Measurements from ENCODE around the gene SOX13. TPM values are rescaled to one million over a fixed set of nuclear protein-coding genes. Genes with fewer than 3 reads are reported as not detected.

The SOX13 gene
- total and polyA plus RNA-seq, 9 donors, result 12.0 to 43.0 (median 21.8) TPM

DNA sequence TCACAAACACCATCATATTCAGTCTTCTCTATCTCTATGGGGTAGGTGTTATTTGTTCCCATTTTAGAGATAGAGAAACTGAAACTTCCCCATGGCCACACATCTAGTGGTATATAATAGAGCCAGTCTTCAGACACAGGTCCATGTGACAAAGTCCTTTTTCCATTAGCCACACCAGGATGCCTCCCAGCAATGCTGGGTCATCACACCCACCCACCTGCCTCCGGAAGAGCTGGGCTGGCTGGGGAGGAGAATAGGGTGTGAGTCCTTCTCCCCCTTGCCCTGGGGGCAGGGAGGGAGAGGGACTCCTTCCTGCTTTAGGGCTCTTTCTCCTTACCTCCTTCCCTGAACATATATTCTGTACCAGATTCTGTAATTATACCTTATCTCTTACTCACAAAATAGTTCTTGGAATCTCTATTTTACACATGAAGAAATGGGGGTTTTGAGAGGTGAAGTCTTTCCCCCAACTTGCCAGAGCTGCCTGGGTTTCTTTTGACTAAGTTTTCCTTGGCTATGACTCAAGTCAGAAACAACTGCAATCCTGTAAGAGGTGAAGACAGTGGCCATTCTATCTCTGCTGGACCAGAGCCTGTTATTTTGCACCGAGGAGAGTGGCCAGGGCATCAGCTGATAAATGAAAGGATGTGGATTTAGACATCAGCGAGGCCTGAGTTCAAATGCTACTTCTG, 30.0 kb downstream of the SOX13 start:
- no peak overlapping the region for H3K27ac ChIP-seq

GRCh38 chr1:204103431-204103741, 30.5 kb downstream of the SOX13 start:
- WGBS, 3 donors, result 41 to 54% (median 45%) methylated on average over 2 of the region's 2 CpGs
- Histone ChIP-seq H3K27ac (no peak overlapping the region), H3K4me3 (no peak overlapping the region), H3K27me3 (no peaks in the 10 kb centered on the region), H3K4me1 (ENCODE audit: insufficient read depth) (peaks cover 7% of the 10 kb centered on the region), H3K9me3 (no peaks in the 10 kb centered on the region), H3K36me3 (no peaks in the 10 kb centered on the region)
- DNase-seq, result no peak
- intact Hi-C loops (cut with DNase I), result no loop called here
- TF ChIP-seq POLR2A (IDR thresholded peaks at IDR 0.05) (no peak), CTCF (IDR thresholded peaks at IDR 0.05) (no peak), EP300 (IDR thresholded peaks at IDR 0.05) (no peak)

More for the DNA sequence above, 30.0 kb downstream of the SOX13 start:
- H3K4me1 ChIP-seq (ENCODE audit: insufficient read depth), result peaks cover 5% of the 10 kb centered on the region
- H3K4me3 ChIP-seq, result no peak overlapping the region
- no peaks in the 10 kb centered on the region for H3K9me3 ChIP-seq
- no peak for TF ChIP-seq POLR2A (IDR thresholded peaks at IDR 0.05)
- H3K36me3 ChIP-seq, result no peaks in the 10 kb centered on the region
- DNase-seq, result no peak
- 26 to 36% (median 35%) methylated on average over 3 of the region's 3 CpGs for WGBS, 3 donors
- intact Hi-C loops (cut with DNase I), result no loop called here
- no peaks in the 10 kb centered on the region for H3K27me3 ChIP-seq

- TF ChIP-seq POLR2A (IDR thresholded peaks at IDR 0.05), result no peak
- TF ChIP-seq EP300 (IDR thresholded peaks at IDR 0.05), result no peak
- TF ChIP-seq CTCF (IDR thresholded peaks at IDR 0.05), result no peak
- Histone ChIP-seq H3K4me3 (no peak overlapping the region), H3K4me1 (ENCODE audit: insufficient read depth) (peaks cover 9% of the 10 kb centered on the region), H3K27me3 (no peaks in the 10 kb centered on the region), H3K9me3 (no peaks in the 10 kb centered on the region), H3K36me3 (no peaks in the 10 kb centered on the region), H3K27ac (no peak overlapping the region)
- intact Hi-C loops (cut with DNase I), result no loop called here
- no peak for DNase-seq
- 72 to 81% (median 74%) methylated on average over 14 of the region's 14 CpGs for WGBS, 3 donors
These were observed 31.6 kb downstream of the SOX13 start for GRCh38 chr1:204104331-204105130.

DNA sequence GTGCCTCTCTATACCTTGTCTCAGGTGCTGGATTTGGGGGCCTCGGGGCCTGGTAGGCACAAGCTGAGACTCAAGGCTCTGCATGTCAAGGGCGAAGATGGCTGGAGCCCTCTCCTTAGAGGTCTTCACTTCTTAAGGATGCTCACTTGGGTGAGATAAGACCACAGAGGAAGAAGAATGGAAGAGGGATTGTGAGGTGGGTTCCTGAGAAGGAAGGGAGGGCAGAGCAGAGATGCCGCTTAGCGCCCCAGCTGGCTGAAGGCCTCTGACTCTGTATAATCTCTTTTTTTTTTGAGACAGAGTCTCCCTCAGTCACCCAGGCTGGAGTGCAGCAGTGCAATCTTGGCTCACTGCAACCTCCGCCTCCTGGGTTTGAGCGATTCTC, 32.2 kb downstream of the SOX13 start:
- H3K4me3 ChIP-seq, result no peak overlapping the region
- intact Hi-C loops (cut with DNase I), result no loop called here
- H3K27ac ChIP-seq, result no peak overlapping the region
- TF ChIP-seq EP300 (IDR thresholded peaks at IDR 0.05), result no peak
- no peak for TF ChIP-seq POLR2A (IDR thresholded peaks at IDR 0.05)
- no peak for TF ChIP-seq CTCF (IDR thresholded peaks at IDR 0.05)
- no peaks in the 10 kb centered on the region for H3K9me3 ChIP-seq
- no peaks in the 10 kb centered on the region for H3K27me3 ChIP-seq
- no peaks in the 10 kb centered on the region for H3K36me3 ChIP-seq
- no peak for DNase-seq
- H3K4me1 ChIP-seq (ENCODE audit: insufficient read depth), result peaks cover 9% of the 10 kb centered on the region
- WGBS, 3 donors, result 90 to 93% (median 93%) methylated on average over 6 of the region's 6 CpGs

DNA sequence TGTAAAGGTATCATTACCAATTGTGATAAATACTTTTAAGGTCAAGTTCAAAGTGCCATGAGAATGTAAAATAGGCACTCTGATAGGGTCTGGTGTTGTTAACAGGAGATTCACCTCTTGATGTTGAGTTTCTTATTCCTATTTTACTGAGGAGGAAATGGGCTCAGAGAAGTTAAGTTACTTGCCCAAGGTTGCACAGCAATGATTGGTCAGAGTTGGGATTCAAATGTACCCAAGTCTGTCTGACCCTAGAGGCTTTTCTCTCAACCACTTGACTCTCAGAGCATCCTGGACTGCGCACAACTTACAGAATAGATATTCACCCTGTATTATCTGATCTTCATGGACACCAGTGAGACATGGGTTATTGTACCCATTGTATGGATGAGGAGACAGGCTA, 33.9 kb downstream of the SOX13 start:
- Histone ChIP-seq H3K4me3 (no peak overlapping the region), H3K4me1 (ENCODE audit: insufficient read depth) (peaks cover 12% of the 10 kb centered on the region), H3K27me3 (no peaks in the 10 kb centered on the region), H3K27ac (no peak overlapping the region), H3K9me3 (no peaks in the 10 kb centered on the region), H3K36me3 (no peaks in the 10 kb centered on the region)
- TF ChIP-seq CTCF (IDR thresholded peaks at IDR 0.05) (no peak), POLR2A (IDR thresholded peaks at IDR 0.05) (no peak), EP300 (IDR thresholded peaks at IDR 0.05) (no peak)
- 96 to 100% (median 98%) methylated on average over 1 of the region's 1 CpG for WGBS, 3 donors
- DNase-seq, result no peak
- intact Hi-C loops (cut with DNase I), result no loop called here
